GM23338 (cell line): Measurements from ENCODE around the gene EFCAB3. TPM values are rescaled to one million over a fixed set of nuclear protein-coding genes. Genes with fewer than 3 reads are reported as not detected.

ENCODE experiments used
- ATAC-seq: fragments of 200-7000 bp; cut with Tn5 transposase; 3 replicates; pipeline ENCODE4 v1.9.1; 2020
- DNase-seq: peaks from one replicate; pipeline ENCODE4 v3.0.0-alpha.2; 2015; ENCODE audit warnings: low spot score
- H2AFZ ChIP-seq: fragments of 200-600 bp; sonication (generic); 2 replicates; pipeline ENCODE4 v1.8.0; 2016; ENCODE audit warnings: antibody characterized with exemption, mild to moderate bottlenecking, moderate library complexity
- H3F3A ChIP-seq: fragments of 200-600 bp; sonication (generic); replicated peaks from 2 replicates; pipeline ENCODE4 v1.8.0; 2017; ENCODE audit warnings: antibody characterized with exemption, mixed run types, low read depth
- H3K27ac ChIP-seq: fragments of 200-600 bp; sonication (generic); 2 replicates; pipeline ENCODE4 v1.6.1; 2016; ENCODE audit warnings: low read depth
- H3K27me3 ChIP-seq: fragments of 200-600 bp; sonication (generic); 2 replicates; pipeline ENCODE4 v1.8.0; 2016; ENCODE audit warnings: mild to moderate bottlenecking, mixed run types, moderate library complexity; ENCODE audit not compliant: insufficient read depth
- H3K36me3 ChIP-seq: fragments of 200-600 bp; sonication (generic); 2 replicates; pipeline ENCODE4 v1.8.0; 2016; ENCODE audit warnings: mild to moderate bottlenecking; ENCODE audit not compliant: insufficient read depth
- H3K4me1 ChIP-seq: fragments of 200-600 bp; sonication (generic); 2 replicates; pipeline ENCODE4 v1.8.0; 2016; ENCODE audit warnings: mild to moderate bottlenecking, moderate library complexity; ENCODE audit not compliant: insufficient read depth
- H3K4me2 ChIP-seq: fragments of 200-600 bp; sonication (generic); 2 replicates; pipeline ENCODE4 v1.7.1; 2017; ENCODE audit warnings: mixed run types
- H3K4me3 ChIP-seq: fragments of 200-600 bp; sonication (generic); 2 replicates; pipeline ENCODE4 v1.6.1; 2016; ENCODE audit warnings: mixed run types
- H3K79me2 ChIP-seq: fragments of 200-600 bp; sonication (generic); replicated peaks from 2 replicates; pipeline ENCODE4 v1.8.0; 2017; ENCODE audit warnings: mild to moderate bottlenecking; ENCODE audit not compliant: insufficient read depth
- H3K9me2 ChIP-seq: fragments of 200-600 bp; sonication (generic); 2 replicates; pipeline ENCODE4 v1.8.0; 2017; ENCODE audit not compliant: insufficient read depth
- H4K20me1 ChIP-seq: fragments of 200-600 bp; sonication (generic); replicated peaks from 2 replicates; pipeline ENCODE4 v1.8.0; 2017; ENCODE audit warnings: mild to moderate bottlenecking; ENCODE audit not compliant: insufficient read depth
- H3K27ac Mint-ChIP-seq: 2 replicates; pipeline ENCODE4 v1.8.0; 2020; ENCODE audit warnings: inconsistent platforms, mild to moderate bottlenecking, moderate library complexity, mixed read lengths
- H3K27me3 Mint-ChIP-seq: 3 replicates; pipeline ENCODE4 v1.8.0; 2022; ENCODE audit warnings: low read depth, mild to moderate bottlenecking, moderate library complexity, mixed read lengths, inconsistent platforms; ENCODE audit not compliant: insufficient read depth, poor library complexity
- H3K36me3 Mint-ChIP-seq: 3 replicates; pipeline ENCODE4 v1.8.0; 2021; ENCODE audit warnings: low read depth, mild to moderate bottlenecking, inconsistent platforms, moderate library complexity, mixed read lengths
- H3K4me1 Mint-ChIP-seq: 3 replicates; pipeline ENCODE4 v1.8.0; 2020; ENCODE audit warnings: mild to moderate bottlenecking, inconsistent platforms, mixed read lengths
- H3K4me3 Mint-ChIP-seq: 3 replicates; pipeline ENCODE4 v1.8.0; 2021; ENCODE audit warnings: moderate library complexity, mild to moderate bottlenecking, inconsistent platforms, mixed read lengths
- H3K9me3 Mint-ChIP-seq: 3 replicates; pipeline ENCODE4 v1.8.0; 2020; ENCODE audit warnings: moderate library complexity, mild to moderate bottlenecking, inconsistent platforms, mixed read lengths
- CREB1 ChIP-seq: fragments of 250-450 bp; sonication (Bioruptor Pico); IDR thresholded peaks from 2 replicates; pipeline ENCODE4 v1.5.0; 2020; ENCODE audit warnings: low read depth, mild to moderate bottlenecking, moderate library complexity
- CTCF ChIP-seq, 2 experiments: fragments of 200-600 bp in 1 of 2; sonication (generic) in 1 of 2; conservative IDR thresholded peaks; 2 replicates each; pipeline versions ENCODE4 v1.5.1 to v1.6.1; 2016 to 2017; ENCODE audit warnings: antibody characterized with exemption in 2 of 2, low read depth in 2 of 2, mild to moderate bottlenecking in 2 of 2, moderate library complexity in 1 of 2
- ETS1 ChIP-seq: IDR thresholded peaks from 2 replicates; pipeline ENCODE4 v1.6.1; 2016; ENCODE audit warnings: antibody characterized with exemption
- EZH2 ChIP-seq: fragments of 200-600 bp; sonication (generic); IDR thresholded peaks from one replicate; pipeline ENCODE4 v1.8.0; 2017; ENCODE audit warnings: antibody characterized with exemption, mild to moderate bottlenecking, low read depth; ENCODE audit not compliant: unreplicated experiment
- EZH2phosphoT487 ChIP-seq: fragments of 200-600 bp; sonication (generic); IDR thresholded peaks from one replicate; pipeline ENCODE4 v1.8.1; 2018; ENCODE audit warnings: antibody characterized with exemption; ENCODE audit not compliant: unreplicated experiment
- JUNB ChIP-seq: IDR thresholded peaks from one replicate; pipeline ENCODE4 v1.6.1; 2016; ENCODE audit warnings: antibody characterized with exemption; ENCODE audit not compliant: unreplicated experiment
- NANOG ChIP-seq: IDR thresholded peaks from 2 replicates; pipeline ENCODE4 v1.6.1; 2016; ENCODE audit warnings: antibody characterized with exemption, borderline replicate concordance
- POLR2AphosphoS5 ChIP-seq: IDR thresholded peaks from 2 replicates; pipeline ENCODE4 v1.6.1; 2016; ENCODE audit warnings: antibody characterized with exemption, low read depth
- REST ChIP-seq: IDR thresholded peaks from one replicate; pipeline ENCODE4 v1.6.1; 2018; ENCODE audit warnings: antibody characterized with exemption; ENCODE audit not compliant: unreplicated experiment
- STAT1 ChIP-seq: IDR thresholded peaks from one replicate; pipeline ENCODE4 v1.6.1; 2016; ENCODE audit warnings: antibody characterized with exemption; ENCODE audit not compliant: unreplicated experiment
- ZNF114 ChIP-seq: fragments of 250-450 bp; sonication (Bioruptor Pico); IDR thresholded peaks from 2 replicates; pipeline ENCODE4 v1.5.0; 2020; ENCODE audit warnings: mild to moderate bottlenecking, moderate library complexity
- ZNF331 ChIP-seq: fragments of 250-450 bp; sonication (Bioruptor Pico); IDR thresholded peaks from 2 replicates; pipeline ENCODE4 v1.5.0; 2020; ENCODE audit warnings: low read depth, mild to moderate bottlenecking, moderate library complexity
- long read RNA-seq: library from polyadenylated mRNA; unstranded; transcript quantifications from one replicate; pipeline ENCODE4 v2.0.0, GENCODE V29; 2020; ENCODE audit not compliant: unreplicated experiment
- polyA plus RNA-seq: library from polyadenylated mRNA; unstranded; fragments of >200 nt; fragmentation: Nextera tagmentation; extraction: Ambion mirVana; gene quantifications from 2 replicates; pipeline ENCODE4 v1.2.1, GENCODE V29; 2016
- total RNA-seq: library from RNA; depleted of rRNA; stranded (reverse); fragments of >200 nt; shearing (Covaris generic); gene quantifications from 2 replicates; pipeline ENCODE4 v1.2.3, GENCODE V29; 2014; rRNA removed

EFCAB3 gene
- total RNA-seq (not detected in 2 replicates), polyA plus RNA-seq (not detected in 2 replicates)
- long read RNA-seq, result 0 reads

GRCh38 chr17:62380253-62380652, at the start of gene EFCAB3:
EFCAB3 (plus strand) TSS chr17:62380553; CDS start chr17:62382980, 2,427 bp downstream.
- Histone ChIP-seq H3K27ac (no peak within 1 kb of the TSS), H3K4me1 (no peaks in the 10 kb centered on the region), H3K79me2 (no peaks in the 10 kb centered on the region), H4K20me1 (no peaks in the 10 kb centered on the region), H2AFZ (peak within 1 kb of the TSS; percentile 1), H3F3A (no peaks in the 10 kb centered on the region), H3K4me2 (no peak within 1 kb of the TSS), H3K4me3 (no peak within 1 kb of the TSS), H3K36me3 (no peaks in the 10 kb centered on the region), H3K9me2 (no peaks in the 10 kb centered on the region), H3K27me3 (no peaks in the 10 kb centered on the region)
- Mint-ChIP-seq H3K27ac (no peak within 1 kb of the TSS), H3K4me3 (no peak within 1 kb of the TSS), H3K27me3 (peaks cover 2% of the 10 kb centered on the region), H3K4me1 (no peaks in the 10 kb centered on the region), H3K9me3 (no peaks in the 10 kb centered on the region), H3K36me3 (no peaks in the 10 kb centered on the region)
- no peak for TF ChIP-seq ZNF114 (CRISPR knock-in tag)
- TF ChIP-seq ZNF331, result no peak
- TF ChIP-seq REST, result no peak
- TF ChIP-seq EZH2, result no peak
- no peak for ATAC-seq
- DNase-seq, result no peak

- no peaks in the 10 kb centered on the region for H3K27me3 ChIP-seq
- H2AFZ ChIP-seq, result no peak overlapping the region
- no peaks in the 10 kb centered on the region for H3K27me3 Mint-ChIP-seq
- H3F3A ChIP-seq, result no peaks in the 10 kb centered on the region
- no peaks in the 10 kb centered on the region for H3K36me3 ChIP-seq
- H3K27ac Mint-ChIP-seq, result no peak overlapping the region
- H3K4me3 Mint-ChIP-seq, result no peak overlapping the region
- H4K20me1 ChIP-seq, result no peaks in the 10 kb centered on the region
- ATAC-seq (no peak), DNase-seq (no peak)
- H3K27ac ChIP-seq, result no peak overlapping the region
- no peak overlapping the region for H3K4me3 ChIP-seq
- H3K9me3 Mint-ChIP-seq, result peaks cover 13% of the 10 kb centered on the region
- peaks cover 3% of the 10 kb centered on the region for H3K36me3 Mint-ChIP-seq
- no peak overlapping the region for H3K4me2 ChIP-seq
- H3K4me1 ChIP-seq, result no peaks in the 10 kb centered on the region
- no peaks in the 10 kb centered on the region for H3K79me2 ChIP-seq
- no peaks in the 10 kb centered on the region for H3K9me2 ChIP-seq
- no peaks in the 10 kb centered on the region for H3K4me1 Mint-ChIP-seq
- no peak for TF ChIP-seq NANOG
- no peak for TF ChIP-seq JUNB
- TF ChIP-seq POLR2AphosphoS5, result no peak
- TF ChIP-seq CTCF (conservative IDR thresholded peaks at IDR 0.05; ENCODE audit: low read depth in 2 of 2), result no peak
- no peak for TF ChIP-seq REST
- TF ChIP-seq ETS1, result no peak
- no peak for TF ChIP-seq EZH2
- TF ChIP-seq EZH2phosphoT487, result no peak
- TF ChIP-seq ZNF114 (CRISPR knock-in tag), result no peak
- no peak for TF ChIP-seq CREB1
- no peak for TF ChIP-seq ZNF331
- TF ChIP-seq STAT1, result no peak
These were observed 43.8 kb upstream of the EFCAB3 start for GRCh38 chr17:62336527-62336926.
